ENCODE results near the gene SIPA1.

GRCh38 chr11:65650547-65651338 lies 12.8 kb downstream of the SIPA1 start:
- TF ChIP-seq POLR2A (IDR thresholded peaks at IDR 0.05; ENCODE audit: borderline replicate concordance, extremely low read depth, insufficient read depth, insufficient read length) (no peak), CTCF (IDR thresholded peaks at IDR 0.05 in 2 of 3, conservative IDR thresholded peaks at IDR 0.05 in 1 of 3; ENCODE audit: borderline replicate concordance in 1 of 3, insufficient read depth in 1 of 3, low read depth in 2 of 3, low read length in 2 of 3) (no peak), EZH2phosphoT487 (IDR thresholded peaks at IDR 0.05; ENCODE audit: borderline replicate concordance) (no peak), TCF7L2 (IDR thresholded peaks at IDR 0.05; ENCODE audit: borderline replicate concordance, extremely low read depth, insufficient read depth, insufficient read length) (no peak), MAX (IDR thresholded peaks at IDR 0.05) (no peak), EZH2 (IDR thresholded peaks at IDR 0.05) (no peak), POLR2AphosphoS5 (IDR thresholded peaks at IDR 0.05; ENCODE audit: low read depth, low read length) (no peak), SP1 (IDR thresholded peaks at IDR 0.05; ENCODE audit: low read depth) (no peak), JUND (IDR thresholded peaks at IDR 0.05) (no peak), REST (IDR thresholded peaks at IDR 0.05; ENCODE audit: low read depth) (no peak), YY1 (IDR thresholded peaks at IDR 0.05; ENCODE audit: extremely low read depth, insufficient replicate concordance, low read depth, low read length) (no peak), ZNF274 (IDR thresholded peaks at IDR 0.05; ENCODE audit: low read depth, low read length) (no peak), CEBPB (IDR thresholded peaks at IDR 0.05; ENCODE audit: low read depth) (no peak), SIN3A (IDR thresholded peaks at IDR 0.05; ENCODE audit: low read depth) (no peak)

Data from HCT116 (cell line).